ENCODE data around the gene CTSC.

DNA sequence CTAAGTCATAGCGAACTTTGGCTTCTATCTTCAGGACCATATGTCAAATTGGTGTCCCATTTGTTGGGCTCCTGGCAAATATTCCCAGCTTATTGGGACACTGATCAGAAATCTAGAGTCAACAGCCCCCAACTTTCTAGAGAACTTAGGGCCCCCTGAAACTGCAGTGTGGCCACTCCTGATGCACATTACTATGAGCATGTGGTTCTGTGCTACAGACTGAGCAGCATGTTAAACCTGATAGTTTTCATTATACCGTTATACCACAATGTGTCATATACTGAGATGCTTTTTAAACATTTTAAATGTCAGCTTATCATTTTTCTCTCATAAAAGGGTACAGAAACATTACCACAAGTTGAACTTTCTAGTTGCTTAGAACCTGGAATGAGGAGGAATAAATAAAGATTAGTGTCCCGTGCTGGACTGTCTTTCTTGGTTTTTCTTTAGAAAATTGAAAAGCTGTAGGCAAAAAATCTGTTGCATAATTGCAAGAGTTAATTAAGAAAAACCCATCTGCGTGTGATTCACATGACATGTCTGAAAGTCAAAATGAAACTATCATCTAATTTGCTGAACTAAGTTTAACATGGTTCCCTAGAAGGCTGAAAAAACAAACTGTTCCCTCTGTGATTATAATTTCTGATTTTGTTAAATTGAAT lies 16.4 kb upstream of the CTSC start:
- no peak for TF ChIP-seq SREBF2 (CRISPR knock-in tag; IDR thresholded peaks at IDR 0.05)
- no peak for TF ChIP-seq ZNF143 (CRISPR knock-in tag; IDR thresholded peaks at IDR 0.05)
- no peak for TF ChIP-seq TEAD1 (CRISPR knock-in tag; IDR thresholded peaks at IDR 0.05)
- no peak for TF ChIP-seq ETV6 (IDR thresholded peaks at IDR 0.05; ENCODE audit: borderline replicate concordance in 1 of 2, low read depth in 2 of 2, low read length in 1 of 2)
- no peak for TF ChIP-seq ETV6 (CRISPR knock-in tag; IDR thresholded peaks at IDR 0.05; ENCODE audit: borderline replicate concordance)
- no peak for TF ChIP-seq YY1 (IDR thresholded peaks at IDR 0.05; ENCODE audit: borderline replicate concordance in 1 of 3, control insufficient read depth in 1 of 3, extremely low read depth in 1 of 3, insufficient read depth in 3 of 3, insufficient read length in 1 of 3, insufficient replicate concordance in 2 of 3, low read depth in 1 of 3, low read length in 2 of 3)
- TF ChIP-seq, protein P1, sequence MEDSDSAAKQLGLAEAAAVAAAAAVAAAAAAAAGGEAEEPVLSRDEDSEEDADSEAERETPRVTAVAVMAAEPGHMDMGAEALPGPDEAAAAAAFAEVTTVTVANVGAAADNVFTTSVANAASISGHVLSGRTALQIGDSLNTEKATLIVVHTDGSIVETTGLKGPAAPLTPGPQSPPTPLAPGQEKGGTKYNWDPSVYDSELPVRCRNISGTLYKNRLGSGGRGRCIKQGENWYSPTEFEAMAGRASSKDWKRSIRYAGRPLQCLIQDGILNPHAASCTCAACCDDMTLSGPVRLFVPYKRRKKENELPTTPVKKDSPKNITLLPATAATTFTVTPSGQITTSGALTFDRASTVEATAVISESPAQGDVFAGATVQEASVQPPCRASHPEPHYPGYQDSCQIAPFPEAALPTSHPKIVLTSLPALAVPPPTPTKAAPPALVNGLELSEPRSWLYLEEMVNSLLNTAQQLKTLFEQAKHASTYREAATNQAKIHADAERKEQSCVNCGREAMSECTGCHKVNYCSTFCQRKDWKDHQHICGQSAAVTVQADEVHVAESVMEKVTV (CRISPR knock-in tag; IDR thresholded peaks at IDR 0.05): no peak
- no peak for TF ChIP-seq EP300 (IDR thresholded peaks at IDR 0.05; ENCODE audit: low read length)
- no peak for TF ChIP-seq TAL1 (IDR thresholded peaks at IDR 0.05)

Data from K562 (cell line).